ENCODE measurements around the gene UROS. TPM values are rescaled to one million over a fixed set of nuclear protein-coding genes. Genes with fewer than 3 reads are reported as not detected.

The UROS gene
- total RNA-seq, 2 experiments from 2014 or later, result 30.8 to 32.9 TPM

DNA sequence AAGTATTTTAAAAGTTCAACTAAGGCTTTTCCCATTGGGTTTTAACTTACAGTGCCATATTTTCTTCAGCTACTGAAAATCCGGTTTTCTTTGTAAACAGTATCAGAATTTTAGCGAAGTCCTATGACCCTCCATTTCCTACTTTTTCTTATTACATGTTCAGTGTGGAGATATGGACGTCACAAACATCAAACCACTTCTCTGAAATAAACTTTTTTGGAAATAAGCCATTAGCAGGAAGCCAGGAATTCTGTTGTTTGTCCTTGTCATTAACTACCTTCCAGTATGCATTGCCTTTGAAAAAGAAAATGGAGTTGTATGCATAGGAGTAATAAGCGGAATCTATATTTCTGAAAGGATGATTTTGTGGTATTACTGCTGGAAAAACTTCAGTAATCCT lies 56.5 kb downstream of the UROS start:
- Mint-ChIP-seq H3K9me3 (no peaks in the 10 kb centered on the region), H3K27me3 (ENCODE audit: low read depth) (no peaks in the 10 kb centered on the region), H3K4me3 (no peak overlapping the region), H3K27ac (no peak overlapping the region), H3K36me3 (ENCODE audit: low read depth) (peaks cover 25% of the 10 kb centered on the region), H3K4me1 (ENCODE audit: low read depth) (no peaks in the 10 kb centered on the region)
- CTCF ChIA-PET, result no interaction called here
- intact Hi-C loops (cut with micrococcal nuclease), result no loop called here
- no peak for DNase-seq

DNA sequence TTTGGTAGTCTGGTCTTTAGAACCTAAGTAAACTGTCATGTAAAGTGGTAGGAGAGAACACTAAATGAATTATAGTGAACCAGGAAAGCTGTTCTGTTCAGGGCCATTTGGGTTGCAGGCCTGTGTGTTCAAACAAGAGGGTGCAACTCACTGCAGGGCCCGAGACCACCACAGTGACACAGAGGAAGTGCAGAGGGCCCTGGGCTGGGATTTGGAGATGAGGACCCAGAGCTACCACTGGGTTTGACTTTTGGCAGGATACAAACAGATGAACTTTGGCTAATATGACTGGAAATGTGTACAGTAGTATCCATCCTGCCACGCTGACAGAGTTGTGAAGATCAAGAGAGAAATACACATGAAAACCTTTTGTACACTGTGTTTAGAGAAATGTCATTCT lies 57.2 kb downstream of the UROS start:
- Mint-ChIP-seq H3K27me3 (ENCODE audit: low read depth) (no peaks in the 10 kb centered on the region), H3K27ac (no peak overlapping the region), H3K36me3 (ENCODE audit: low read depth) (peaks cover 25% of the 10 kb centered on the region), H3K4me3 (no peak overlapping the region), H3K4me1 (ENCODE audit: low read depth) (no peaks in the 10 kb centered on the region), H3K9me3 (no peaks in the 10 kb centered on the region)
- intact Hi-C loops (cut with micrococcal nuclease), result no loop called here
- no peak for DNase-seq
- CTCF ChIA-PET, result no interaction called here

DNA sequence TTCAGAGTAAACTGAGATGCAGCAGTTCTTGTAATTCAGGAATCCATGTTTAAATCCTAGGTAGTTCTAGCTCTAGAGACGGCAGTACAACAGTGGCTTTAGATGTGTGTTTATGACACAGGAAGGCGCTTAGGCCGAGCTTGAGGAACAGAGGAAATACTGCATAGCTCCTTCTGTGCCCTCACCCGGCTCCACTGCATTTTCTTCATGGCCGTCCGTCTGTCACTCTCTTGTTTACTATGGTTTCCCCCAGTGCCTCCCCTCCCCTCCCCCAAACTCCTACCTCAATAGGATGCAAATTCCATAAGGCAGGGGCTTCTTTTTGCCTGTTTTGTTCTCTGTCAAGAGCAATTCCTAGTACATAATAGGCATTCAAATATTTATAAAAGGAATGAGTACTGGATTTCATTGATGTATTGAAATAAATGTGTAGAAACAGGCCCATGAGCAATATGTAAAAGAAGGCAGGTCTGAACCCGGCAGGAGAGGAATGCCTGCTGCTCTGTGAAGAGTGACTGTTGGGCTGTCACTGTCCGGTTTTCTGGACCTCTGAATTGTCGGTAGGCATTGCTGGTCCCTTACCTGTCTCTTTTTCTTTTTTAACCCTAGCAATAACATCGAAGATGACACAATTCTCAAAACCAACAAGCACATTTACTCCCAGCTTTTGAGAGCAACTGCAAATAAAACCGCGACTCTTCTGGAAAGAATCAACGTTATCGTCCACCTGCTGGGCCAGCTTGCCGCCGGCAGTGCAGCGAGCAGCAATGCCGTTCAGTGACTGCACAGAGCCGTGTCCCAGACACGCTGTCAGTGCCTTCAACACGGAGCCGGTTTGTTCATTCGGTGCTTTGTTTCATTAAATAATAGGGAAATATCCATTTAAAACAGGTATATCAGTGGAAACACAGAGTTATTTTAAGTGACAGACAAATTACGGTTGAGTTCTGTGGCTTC lies 60.1 kb downstream of the UROS start:
- Mint-ChIP-seq H3K27ac (no peak overlapping the region), H3K9me3 (no peaks in the 10 kb centered on the region), H3K36me3 (ENCODE audit: low read depth) (peaks cover 40% of the 10 kb centered on the region), H3K4me3 (no peak overlapping the region), H3K4me1 (ENCODE audit: low read depth) (no peaks in the 10 kb centered on the region), H3K27me3 (ENCODE audit: low read depth) (no peaks in the 10 kb centered on the region)
- intact Hi-C loops (cut with micrococcal nuclease), result no loop called here
- CTCF ChIA-PET, result no interaction called here
- no peak for DNase-seq

DNA sequence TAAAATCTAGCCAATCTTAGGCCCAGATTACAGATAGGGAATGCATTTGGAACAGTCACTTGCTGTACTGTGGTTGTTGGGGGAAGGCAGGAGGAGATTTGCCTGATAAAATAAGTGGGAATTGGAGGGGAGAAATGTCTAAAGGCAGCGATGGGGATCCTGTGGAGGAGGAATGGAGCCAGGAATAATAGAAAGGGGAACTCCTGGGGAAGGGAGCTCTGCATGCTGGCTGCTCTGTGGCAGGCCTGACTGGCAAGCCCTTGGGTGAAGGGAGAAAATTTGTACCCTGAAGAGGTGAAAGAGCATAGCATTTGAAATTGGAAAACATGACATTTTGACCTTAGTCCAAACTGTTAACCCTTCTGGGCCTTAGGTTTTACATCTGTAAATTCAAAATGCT lies 61.1 kb downstream of the UROS start:
- Mint-ChIP-seq H3K27me3 (ENCODE audit: low read depth) (no peaks in the 10 kb centered on the region), H3K36me3 (ENCODE audit: low read depth) (peaks cover 44% of the 10 kb centered on the region), H3K27ac (no peak overlapping the region), H3K4me1 (ENCODE audit: low read depth) (no peaks in the 10 kb centered on the region), H3K4me3 (no peak overlapping the region), H3K9me3 (no peaks in the 10 kb centered on the region)
- no peak for DNase-seq
- CTCF ChIA-PET, result no interaction called here
- intact Hi-C loops (cut with micrococcal nuclease), result no loop called here

DNA sequence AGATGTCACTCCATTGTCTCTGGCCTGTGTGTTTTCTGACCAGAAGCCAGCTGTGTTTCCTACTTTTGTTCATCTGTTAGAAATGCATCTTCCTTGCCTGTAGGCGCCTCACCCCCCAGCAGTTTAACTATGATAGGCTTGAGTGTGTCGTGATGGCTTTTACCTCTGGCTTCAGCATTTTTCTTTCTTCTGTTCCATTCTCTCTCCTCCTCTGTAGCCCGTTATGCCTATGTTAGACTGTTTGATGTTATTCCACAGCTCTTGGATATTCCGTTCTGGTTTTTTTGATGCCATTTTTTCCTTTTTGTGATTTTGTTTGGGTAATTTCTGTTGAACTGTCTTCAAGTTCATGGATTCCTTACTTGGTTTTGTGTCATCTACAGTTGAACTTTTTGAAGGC lies 65.3 kb downstream of the UROS start:
- H3K27ac Mint-ChIP-seq, result no peak overlapping the region
- H3K4me3 Mint-ChIP-seq, result no peak overlapping the region
- no peaks in the 10 kb centered on the region for H3K9me3 Mint-ChIP-seq
- H3K4me1 Mint-ChIP-seq (ENCODE audit: low read depth), result peaks cover 2% of the 10 kb centered on the region
- DNase-seq, result no peak
- H3K36me3 Mint-ChIP-seq (ENCODE audit: low read depth), result peaks cover 46% of the 10 kb centered on the region
- intact Hi-C loops (cut with micrococcal nuclease), result no loop called here
- no peaks in the 10 kb centered on the region for H3K27me3 Mint-ChIP-seq (ENCODE audit: low read depth)
- CTCF ChIA-PET, result interaction anchor here (0.5 kb wide), 1 partner anchor 104 kb away, joined by 5 read pairs; no protein-coding TSS in a partner anchor

DNA sequence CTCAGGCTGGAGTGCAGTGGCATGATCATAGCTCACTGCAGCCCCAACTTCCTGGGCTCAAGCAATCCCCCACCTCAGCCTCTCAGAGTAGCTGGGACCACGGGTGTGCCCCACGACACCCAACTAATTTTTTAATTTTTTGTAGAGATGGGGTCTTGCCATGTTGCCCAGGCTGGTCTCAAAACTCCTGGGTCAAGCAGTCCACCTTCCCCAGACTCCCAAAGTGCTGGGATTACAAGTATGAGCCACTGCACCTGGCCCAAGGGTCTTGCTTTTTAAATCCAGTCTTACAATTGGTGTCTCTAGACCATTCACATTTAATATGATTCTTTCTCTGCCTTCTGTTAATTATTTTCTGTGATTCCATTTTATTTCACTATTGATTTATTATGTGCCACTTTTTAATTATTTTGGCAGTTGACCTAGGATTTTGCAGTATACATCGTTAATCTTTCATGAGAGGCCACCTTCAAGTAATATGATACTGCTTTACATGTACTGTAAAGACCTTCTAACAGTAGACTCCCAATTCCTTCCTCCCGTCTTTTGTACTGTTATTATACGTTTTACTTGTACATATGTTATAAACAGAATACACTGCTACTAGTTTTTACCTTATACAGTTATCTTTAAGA lies 66.1 kb downstream of the UROS start:
- DNase-seq, result no peak
- Mint-ChIP-seq H3K4me1 (ENCODE audit: low read depth) (peaks cover 2% of the 10 kb centered on the region), H3K36me3 (ENCODE audit: low read depth) (peaks cover 50% of the 10 kb centered on the region), H3K27ac (no peak overlapping the region), H3K27me3 (ENCODE audit: low read depth) (no peaks in the 10 kb centered on the region), H3K4me3 (no peak overlapping the region), H3K9me3 (no peaks in the 10 kb centered on the region)
- intact Hi-C loops (cut with micrococcal nuclease), result no loop called here
- CTCF ChIA-PET, result no interaction called here

DNA sequence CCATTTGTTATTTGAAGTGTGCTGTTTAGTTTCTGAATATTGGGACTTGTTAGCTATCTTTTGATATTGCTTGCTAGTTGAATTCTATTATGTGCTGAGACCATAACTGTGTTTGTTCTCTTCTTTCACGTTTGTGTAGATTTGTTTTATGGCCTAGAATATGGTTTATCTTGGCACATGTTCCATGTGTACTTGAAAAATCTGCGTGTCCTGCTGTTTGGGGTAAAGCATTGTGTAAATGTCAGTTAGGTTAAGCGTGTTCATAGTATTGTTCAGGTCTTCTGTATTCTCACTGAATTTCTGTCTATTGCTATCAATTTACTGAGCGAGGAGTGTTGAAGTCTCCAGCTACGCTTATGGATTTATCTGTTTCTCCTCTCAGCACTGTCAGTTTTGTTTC lies 66.9 kb downstream of the UROS start:
- Mint-ChIP-seq H3K27ac (no peak overlapping the region), H3K4me1 (ENCODE audit: low read depth) (peaks cover 2% of the 10 kb centered on the region), H3K9me3 (no peaks in the 10 kb centered on the region), H3K27me3 (ENCODE audit: low read depth) (no peaks in the 10 kb centered on the region), H3K4me3 (no peak overlapping the region), H3K36me3 (ENCODE audit: low read depth) (peaks cover 53% of the 10 kb centered on the region)
- CTCF ChIA-PET, result no interaction called here
- DNase-seq, result no peak
- intact Hi-C loops (cut with micrococcal nuclease), result no loop called here

DNA sequence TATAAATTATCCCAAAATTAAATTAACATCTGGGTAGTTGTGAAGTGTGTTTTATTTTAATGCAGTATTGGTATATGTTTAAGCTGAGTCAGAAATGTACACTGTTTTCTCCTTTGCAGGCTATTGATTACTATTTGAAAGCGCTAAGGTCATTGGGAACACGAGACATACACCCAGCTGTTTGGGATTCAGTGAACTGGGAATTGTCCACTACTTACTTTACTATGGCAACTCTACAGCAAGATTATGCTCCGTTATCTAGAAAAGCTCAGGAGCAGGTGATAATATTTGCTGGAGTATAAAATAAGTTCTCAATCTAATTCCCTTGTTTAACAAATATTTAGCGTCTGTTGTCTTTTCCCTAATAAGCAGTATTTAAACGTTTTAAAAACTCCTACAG lies 75.6 kb downstream of the UROS start:
- H3K4me1 Mint-ChIP-seq (ENCODE audit: low read depth), result peaks cover 4% of the 10 kb centered on the region
- H3K36me3 Mint-ChIP-seq (ENCODE audit: low read depth), result peaks cover 72% of the 10 kb centered on the region
- no peak overlapping the region for H3K4me3 Mint-ChIP-seq
- H3K9me3 Mint-ChIP-seq, result no peaks in the 10 kb centered on the region
- CTCF ChIA-PET, result no interaction called here
- H3K27ac Mint-ChIP-seq, result no peak overlapping the region
- DNase-seq, result no peak
- no peaks in the 10 kb centered on the region for H3K27me3 Mint-ChIP-seq (ENCODE audit: low read depth)
- intact Hi-C loops (cut with micrococcal nuclease), result no loop called here

DNA sequence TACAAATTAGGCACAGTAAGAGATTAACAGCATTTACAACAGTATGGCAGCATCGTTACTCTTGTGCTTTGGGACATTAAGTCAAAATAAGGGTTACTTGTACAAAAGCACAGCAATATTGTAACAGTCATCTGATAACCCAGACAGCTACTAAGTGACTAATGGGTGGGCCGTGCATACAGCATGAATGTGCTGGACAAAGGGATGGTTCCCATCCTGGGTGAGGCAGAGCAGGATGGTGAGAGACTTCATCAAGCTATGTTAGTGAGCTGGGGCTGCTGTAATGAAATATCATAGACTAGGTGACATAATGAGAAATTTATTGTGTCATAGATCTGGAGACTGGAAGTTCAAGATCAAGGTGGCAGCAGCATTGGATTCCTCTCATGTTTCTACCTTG lies 78.1 kb downstream of the UROS start:
- Mint-ChIP-seq H3K27me3 (ENCODE audit: low read depth) (no peaks in the 10 kb centered on the region), H3K4me3 (no peak overlapping the region), H3K4me1 (ENCODE audit: low read depth) (peaks cover 4% of the 10 kb centered on the region), H3K9me3 (no peaks in the 10 kb centered on the region), H3K27ac (no peak overlapping the region), H3K36me3 (ENCODE audit: low read depth) (peaks cover 67% of the 10 kb centered on the region)
- intact Hi-C loops (cut with micrococcal nuclease), result no loop called here
- DNase-seq, result no peak
- CTCF ChIA-PET, result no interaction called here

DNA sequence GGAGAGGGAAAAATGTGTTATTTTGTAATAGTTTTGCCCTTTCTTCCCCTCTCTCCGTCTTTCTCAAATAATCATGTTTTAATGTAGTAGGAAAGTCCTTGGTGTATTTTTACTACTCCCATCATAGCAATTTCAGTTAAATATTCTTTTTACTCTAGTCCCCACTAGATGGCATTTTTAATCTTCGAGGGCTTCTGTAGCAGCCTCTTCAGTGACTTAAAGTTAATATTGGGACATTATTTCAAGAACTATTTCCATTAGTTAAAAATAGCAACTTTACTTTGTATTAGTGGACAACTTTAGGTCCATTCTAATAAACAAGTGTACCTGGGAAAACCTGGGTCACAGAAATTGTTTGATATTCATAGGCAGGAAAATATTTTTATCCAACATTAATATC lies 80.6 kb downstream of the UROS start:
- no peak overlapping the region for H3K4me3 Mint-ChIP-seq
- DNase-seq, result no peak
- CTCF ChIA-PET, result no interaction called here
- H3K4me1 Mint-ChIP-seq (ENCODE audit: low read depth), result peaks cover 4% of the 10 kb centered on the region
- intact Hi-C loops (cut with micrococcal nuclease), result no loop called here
- no peaks in the 10 kb centered on the region for H3K9me3 Mint-ChIP-seq
- H3K27ac Mint-ChIP-seq, result no peak overlapping the region
- peaks cover 65% of the 10 kb centered on the region for H3K36me3 Mint-ChIP-seq (ENCODE audit: low read depth)
- H3K27me3 Mint-ChIP-seq (ENCODE audit: low read depth), result no peaks in the 10 kb centered on the region

DNA sequence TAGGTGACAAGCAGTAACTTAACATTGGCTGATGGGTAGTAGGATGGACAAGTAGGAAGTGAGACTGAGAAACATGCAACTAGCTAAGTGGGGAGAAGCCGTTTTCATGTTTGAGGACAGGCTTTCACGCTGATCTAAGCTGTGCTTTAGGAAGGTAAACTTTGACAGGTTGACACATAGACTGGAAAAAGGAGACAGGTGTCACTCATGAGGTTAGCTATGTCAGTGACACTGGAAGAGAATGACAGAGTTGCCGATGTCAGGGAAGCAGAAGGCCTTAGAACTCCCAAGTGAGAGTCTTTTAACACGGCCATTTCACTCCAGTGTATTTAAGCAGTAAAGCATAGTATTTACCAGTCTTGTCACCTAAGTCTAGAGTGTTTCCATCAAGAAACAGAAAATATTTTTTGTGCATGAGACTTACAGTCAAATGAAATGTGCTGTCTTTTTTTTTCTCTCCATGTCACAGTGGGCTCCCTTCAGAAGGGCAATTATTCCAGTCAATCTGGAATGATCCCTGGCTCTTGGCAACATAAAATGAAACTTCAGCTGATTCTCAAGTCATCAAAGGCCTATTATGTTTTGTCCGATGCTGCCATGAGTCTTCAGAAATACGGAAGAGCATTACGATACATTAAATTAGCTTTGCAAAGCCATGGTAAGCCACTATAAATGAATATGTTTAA lies 82.9 kb downstream of the UROS start:
- CTCF ChIA-PET, result no interaction called here
- Mint-ChIP-seq H3K4me3 (no peak overlapping the region), H3K36me3 (ENCODE audit: low read depth) (peaks cover 71% of the 10 kb centered on the region), H3K9me3 (no peaks in the 10 kb centered on the region), H3K4me1 (ENCODE audit: low read depth) (no peaks in the 10 kb centered on the region), H3K27me3 (ENCODE audit: low read depth) (no peaks in the 10 kb centered on the region), H3K27ac (no peak overlapping the region)
- DNase-seq, result no peak
- intact Hi-C loops (cut with micrococcal nuclease), result no loop called here
